Keratinocyte (primary cell): ENCODE results near the gene FHOD3. TPM values are rescaled to one million over a fixed set of nuclear protein-coding genes. Genes with fewer than 3 reads are reported as not detected.

Experiments used
- DNase-seq: peaks from one replicate; pipeline ENCODE4 v3.0.0-alpha.2; 2011; ENCODE audit warnings: low read depth, missing footprints, low spot score
- FAIRE-seq: peaks from 2 replicates; lab custom pipeline; 2011; peaks lifted over from hg19 to GRCh38; lab: Jason Lieb, UNC
- H2AFZ ChIP-seq: 2 replicates; pipeline ENCODE4 v1.6.0; 2012; ENCODE audit warnings: low read length, control low read depth, inconsistent platforms; ENCODE audit not compliant: control insufficient read depth
- H3K27ac ChIP-seq: 2 replicates; pipeline ENCODE4 v1.5.1; 2011; ENCODE audit warnings: low read length; ENCODE audit not compliant: control insufficient read depth, insufficient read depth
- H3K27me3 ChIP-seq: 3 replicates; pipeline ENCODE4 v1.6.0; 2011; ENCODE audit warnings: low read length; ENCODE audit not compliant: control insufficient read depth, insufficient read depth; ENCODE audit errors: extremely low read depth
- H3K36me3 ChIP-seq, 2 experiments: 2 replicates in 1 of 2; 3 replicates in 1 of 2; pipeline ENCODE4 v1.5.1; 2011; ENCODE audit warnings: low read length in 2 of 2, mild to moderate bottlenecking in 1 of 2; ENCODE audit not compliant: control insufficient read depth in 2 of 2, insufficient read depth in 2 of 2; ENCODE audit errors: extremely low read depth in 1 of 2
- H3K4me1 ChIP-seq: 3 replicates; pipeline ENCODE4 v1.5.1; 2011; ENCODE audit warnings: low read length; ENCODE audit not compliant: control insufficient read depth, insufficient read depth; ENCODE audit errors: extremely low read depth
- H3K4me2 ChIP-seq: 3 replicates; pipeline ENCODE4 v1.6.0; 2011; ENCODE audit warnings: low read depth, low read length; ENCODE audit not compliant: control insufficient read depth, insufficient read depth; ENCODE audit errors: extremely low read depth
- H3K4me3 ChIP-seq, 3 experiments: fragments of 200-600 bp in 1 of 3; sonication (generic) in 1 of 3; 2 replicates in 2 of 3; 3 replicates in 1 of 3; pipeline ENCODE4 v1.5.1; 2011 to 2016; ENCODE audit warnings: low read length in 3 of 3, mild to moderate bottlenecking in 3 of 3, control low read depth in 2 of 3, inconsistent platforms in 1 of 3, low read depth in 1 of 3, mixed read lengths in 1 of 3, mixed run types in 1 of 3, moderate library complexity in 1 of 3; ENCODE audit not compliant: control insufficient read depth in 2 of 3, insufficient read depth in 2 of 3; ENCODE audit errors: extremely low read depth in 1 of 3
- H3K79me2 ChIP-seq: 2 replicates; pipeline ENCODE4 v1.6.0; 2012; ENCODE audit warnings: low read length; ENCODE audit not compliant: control insufficient read depth, insufficient read depth
- H3K9ac ChIP-seq: 3 replicates; pipeline ENCODE4 v1.6.0; 2011; ENCODE audit warnings: low read length; ENCODE audit not compliant: control insufficient read depth, insufficient read depth; ENCODE audit errors: extremely low read depth
- H3K9me1 ChIP-seq: 3 replicates; pipeline ENCODE4 v1.6.0; 2011; ENCODE audit warnings: low read length; ENCODE audit not compliant: control insufficient read depth, insufficient read depth; ENCODE audit errors: extremely low read depth
- H3K9me3 ChIP-seq: 2 replicates; pipeline ENCODE4 v1.5.1; 2012; ENCODE audit warnings: low read depth, low read length; ENCODE audit not compliant: control insufficient read depth
- H4K20me1 ChIP-seq: 3 replicates; pipeline ENCODE4 v1.6.0; 2011; ENCODE audit warnings: low read length; ENCODE audit not compliant: control insufficient read depth, insufficient read depth; ENCODE audit errors: extremely low read depth
- CTCF ChIP-seq, 3 experiments: IDR thresholded peaks in 1 of 3; conservative IDR thresholded peaks in 1 of 3; optimal IDR thresholded peaks in 1 of 3; 2 replicates in 2 of 3; 3 replicates in 1 of 3; pipeline versions ENCODE3 to v1.5.1; 2011; ENCODE audit warnings: low read length in 3 of 3, mild to moderate bottlenecking in 3 of 3, moderate library complexity in 2 of 3, control low read depth in 1 of 3, inconsistent platforms in 1 of 3; ENCODE audit not compliant: insufficient read depth in 2 of 3; ENCODE audit errors: extremely low read depth in 1 of 3
- EZH2 ChIP-seq: IDR thresholded peaks from one replicate; pipeline ENCODE4 v1.6.1; 2012; ENCODE audit warnings: inconsistent platforms, mild to moderate bottlenecking, low read length, moderate library complexity
- dilution Hi-C: fragments of 300-500 bp; cut with MboI; formaldehyde crosslinking; loops from one replicate; pipeline ENCODE4 v1.7.0; 2020; ENCODE audit warnings: low sequenced_read_pairs; ENCODE audit not compliant: extremely low pct_ligation_motif_present
- polyA plus RNA-seq, 5 experiments: library from polyadenylated mRNA; depleted of rRNA in 3 of 5; stranded (reverse) in 3 of 5; stranded (forward) in 1 of 5; unstranded in 1 of 5; fragments of >200 nt; gene quantifications; 1 replicate in 1 of 5; 2 replicates in 3 of 5; 3 replicates in 1 of 5; pipeline versions ENCODE4 v1.2.1 to v1.2.3, GENCODE V29; 2011 to 2012; ENCODE audit warnings: missing spikeins in 2 of 5, low read depth in 1 of 5, low replicate concordance in 1 of 5

The FHOD3 gene
- polyA plus RNA-seq, 1 donor (not counting 4 experiments of a cell fraction or from before 2014, with no cell fraction given) = 7.7 TPM

- no peak for FAIRE-seq
- no peaks in the 10 kb centered on the region for H3K36me3 ChIP-seq
These were observed 37.3 kb downstream of the FHOD3 start for GRCh38 chr18:36334798-36335197.

GRCh38 chr18:36335476-36336279 lies 38.2 kb downstream of the FHOD3 start:
- Histone ChIP-seq H3K9ac (no peak overlapping the region), H3K4me2 (no peak overlapping the region), H4K20me1 (no peaks in the 10 kb centered on the region), H3K27me3 (no peaks in the 10 kb centered on the region), H3K4me3 (no peak overlapping the region), H3K4me1 (no peaks in the 10 kb centered on the region), H3K27ac (no peak overlapping the region), H3K9me3 (no peaks in the 10 kb centered on the region), H3K36me3 (no peaks in the 10 kb centered on the region), H2AFZ (no peak overlapping the region), H3K79me2 (no peaks in the 10 kb centered on the region), H3K9me1 (no peaks in the 10 kb centered on the region)
- DNase-seq = no peak
- dilution Hi-C loops = no loop called here
- TF ChIP-seq EZH2 (no peak), CTCF (optimal IDR thresholded peaks at IDR 0.05 in 1 of 3, IDR thresholded peaks at IDR 0.05 in 1 of 3, conservative IDR thresholded peaks at IDR 0.05 in 1 of 3; ENCODE audit: extremely low read depth in 1 of 3, insufficient read depth in 2 of 3, low read length in 3 of 3) (no peak)
- no peak for FAIRE-seq

More at GRCh38 chr18:36334798-36335197, 37.3 kb downstream of the FHOD3 start:
- no peak for DNase-seq
- no peak overlapping the region for H3K4me3 ChIP-seq
- no peak overlapping the region for H3K9ac ChIP-seq
- H3K4me1 ChIP-seq = no peaks in the 10 kb centered on the region
- dilution Hi-C loops = no loop called here
- no peaks in the 10 kb centered on the region for H4K20me1 ChIP-seq
- no peak for TF ChIP-seq EZH2
- TF ChIP-seq CTCF (optimal IDR thresholded peaks at IDR 0.05 in 1 of 3, IDR thresholded peaks at IDR 0.05 in 1 of 3, conservative IDR thresholded peaks at IDR 0.05 in 1 of 3; ENCODE audit: extremely low read depth in 1 of 3, insufficient read depth in 2 of 3, low read length in 3 of 3) = no peak
- H3K27me3 ChIP-seq = no peaks in the 10 kb centered on the region
- H3K9me1 ChIP-seq = no peaks in the 10 kb centered on the region
- H3K27ac ChIP-seq = no peak overlapping the region
- H3K9me3 ChIP-seq = no peaks in the 10 kb centered on the region
- no peaks in the 10 kb centered on the region for H3K79me2 ChIP-seq
- H3K4me2 ChIP-seq = no peak overlapping the region
- no peak overlapping the region for H2AFZ ChIP-seq
